Endothelial cell of hepatic sinusoid (primary cell): ENCODE data around the gene GBP1.
"Not testable (repeated sequence)": the region's sequence is repeated elsewhere in the genome, so short reads cannot be mapped to it uniquely, and the experiment has no call there.

ENCODE experiments used
- in situ Hi-C: cut with HindIII; loops from 2 replicates; pipeline ENCODE4 v1.10.0; 2017; ENCODE audit warnings: low sequenced_read_pairs

The GBP1 gene

DNA sequence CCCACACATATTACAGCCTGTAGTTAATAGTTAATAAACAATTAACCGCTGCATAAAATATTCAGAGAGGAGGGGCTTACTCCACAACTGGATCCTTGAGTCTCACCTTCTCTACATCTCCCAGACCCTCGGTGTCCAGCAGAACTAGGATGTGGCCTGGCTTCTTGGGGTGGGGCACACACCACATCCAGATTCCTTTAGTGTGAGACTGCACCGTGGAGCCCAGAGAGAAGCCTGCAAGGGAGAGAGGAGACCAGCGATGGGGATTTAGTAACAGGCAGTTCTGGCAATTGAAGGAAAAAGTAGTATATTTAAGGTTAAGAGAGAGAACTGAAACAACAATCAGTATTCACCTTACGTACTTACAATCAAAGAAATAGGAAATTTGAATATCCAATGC lies 4.9 kb downstream of the GBP1 start:
- in situ Hi-C loops: no loop called here

DNA sequence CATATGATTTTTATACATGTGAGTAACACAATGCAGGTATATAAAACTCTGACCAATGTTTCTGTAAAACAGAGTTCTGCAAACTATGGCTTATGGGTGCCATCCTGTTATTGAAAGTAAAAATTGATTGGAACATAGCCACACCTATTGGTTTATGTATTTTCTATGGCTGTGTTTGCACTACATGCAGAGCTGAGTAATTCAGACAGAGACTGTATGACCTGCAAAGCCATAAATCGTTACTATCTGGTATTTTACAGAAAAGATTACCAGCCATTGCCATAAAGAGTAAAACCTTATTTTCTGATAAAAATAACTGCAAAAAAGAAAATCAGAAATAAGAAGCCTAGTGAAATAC lies 13.1 kb downstream of the GBP1 start:
- in situ Hi-C loops: no loop called here

DNA sequence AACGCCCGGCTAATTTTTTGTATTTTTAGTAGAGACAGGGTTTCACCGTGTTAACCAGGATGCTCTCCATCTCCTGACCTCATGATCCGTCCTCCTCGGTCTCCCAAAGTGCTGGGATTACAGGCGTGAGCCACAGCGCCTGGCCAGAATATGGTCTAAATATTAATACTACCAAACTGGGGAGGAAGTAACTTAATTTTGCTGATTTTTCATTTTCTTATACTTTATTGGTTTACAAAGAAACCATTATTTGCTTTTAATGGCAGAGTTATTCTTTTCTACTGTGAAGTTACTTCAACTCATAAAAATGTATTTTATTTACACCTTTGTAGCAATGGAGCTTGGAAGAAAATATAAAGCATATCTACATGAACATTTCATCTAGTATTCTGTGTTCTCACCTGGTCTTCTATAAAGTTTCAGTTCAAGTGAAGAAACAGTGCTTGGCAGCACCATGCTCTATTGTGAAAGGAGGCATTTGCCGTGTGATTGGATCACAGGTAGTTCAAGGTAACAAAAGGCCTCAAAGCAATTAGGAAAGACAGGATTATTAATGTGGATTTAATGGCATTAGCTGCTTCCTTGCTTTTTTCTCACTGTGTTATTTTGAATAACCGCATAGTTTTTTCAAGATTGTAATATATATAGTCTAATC lies 13.6 kb downstream of the GBP1 start:
- in situ Hi-C loops: no loop called here

DNA sequence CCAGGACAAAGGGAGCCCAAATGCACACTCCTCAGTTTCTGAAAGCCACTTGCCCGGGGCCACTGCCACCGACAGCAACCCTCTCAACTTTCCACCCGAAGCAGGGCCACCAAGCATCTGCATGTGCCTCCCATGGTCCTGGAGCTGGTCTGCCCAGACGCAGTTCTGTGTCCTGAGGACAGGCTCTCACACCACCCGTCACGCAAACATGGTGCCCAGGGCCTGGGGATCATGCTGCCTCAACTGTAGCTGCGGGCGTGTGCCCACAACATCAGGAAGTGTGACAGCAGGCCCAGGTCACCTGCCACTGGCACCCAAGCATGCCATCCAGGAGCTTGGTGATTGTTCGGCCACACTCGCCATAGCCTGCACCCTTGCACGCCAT lies 14.4 kb downstream of the GBP1 start:
- in situ Hi-C loops: no loop called here

DNA sequence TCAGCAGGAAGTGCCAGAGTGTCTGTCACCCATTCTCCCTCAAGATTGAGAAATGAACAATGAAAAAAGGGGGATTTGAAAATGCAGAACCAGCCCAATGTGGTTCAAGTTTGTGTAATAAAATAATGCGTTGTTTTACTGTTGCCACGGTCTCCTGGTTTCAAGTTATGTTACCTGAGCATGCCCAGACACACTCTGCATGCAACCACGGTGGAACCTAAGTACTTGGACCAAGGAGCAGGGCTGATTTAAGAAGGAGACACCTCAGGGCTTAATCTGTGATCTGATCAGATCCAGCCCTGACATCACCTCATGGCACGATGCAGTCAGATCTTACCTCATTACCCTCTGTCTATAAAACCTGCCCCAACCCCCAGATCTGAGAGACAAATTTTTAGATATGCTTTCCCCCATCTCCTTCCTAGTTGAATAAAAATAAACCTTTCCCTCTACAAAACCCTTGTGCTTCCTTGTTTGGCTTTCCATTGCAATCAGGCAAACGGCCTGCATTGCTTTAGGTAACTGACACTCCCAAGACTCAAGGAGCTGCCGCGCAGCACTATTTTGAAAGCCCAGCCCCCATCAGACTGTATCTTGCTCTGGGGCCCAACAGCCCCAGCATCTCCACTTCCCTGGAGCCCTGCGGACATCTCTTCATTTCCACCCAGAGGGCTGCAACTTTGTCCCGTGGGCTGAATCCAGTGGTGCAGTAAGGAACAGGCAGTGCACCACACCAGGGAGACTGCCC lies 14.9 kb downstream of the GBP1 start:
- in situ Hi-C loops: not testable (repeated sequence)

DNA sequence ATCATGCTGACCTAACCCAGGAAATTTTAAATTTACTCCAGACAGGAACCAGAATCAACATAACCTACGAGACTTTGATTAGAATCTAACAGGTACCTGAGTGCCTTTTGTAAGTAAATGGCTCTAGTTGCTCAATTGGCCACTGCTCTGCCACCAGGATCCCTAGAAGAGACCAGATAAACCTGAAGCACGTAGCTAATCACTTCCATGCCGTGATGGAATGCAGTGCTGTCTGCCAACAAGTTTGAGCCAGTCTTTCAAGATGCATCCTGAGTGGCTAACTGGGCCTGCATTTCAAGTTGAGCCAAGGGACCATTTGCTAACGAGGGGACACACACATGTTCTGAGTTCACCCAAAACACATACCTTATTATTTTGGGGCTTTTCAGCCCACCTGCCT lies 15.8 kb downstream of the GBP1 start:
- in situ Hi-C loops: not testable (repeated sequence)

DNA sequence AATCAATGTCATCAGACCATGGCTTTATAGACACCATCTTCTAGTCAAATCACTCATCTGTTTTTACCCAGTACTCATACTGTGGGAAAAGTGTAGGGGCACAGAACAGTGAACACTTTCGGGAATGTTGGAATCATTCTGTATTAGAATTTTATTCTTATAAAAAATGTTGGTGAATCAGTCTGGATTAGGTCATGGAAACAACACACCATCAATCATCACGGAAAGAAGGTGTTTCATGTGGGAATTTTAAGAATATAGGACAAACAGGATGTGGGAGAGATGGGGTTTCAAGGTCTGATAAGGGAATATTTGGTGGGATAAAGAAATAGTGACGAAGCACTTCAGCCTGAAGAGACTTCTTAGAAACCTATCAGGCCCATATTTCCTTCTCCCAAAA lies 17.3 kb downstream of the GBP1 start:
- in situ Hi-C loops: no loop called here

DNA sequence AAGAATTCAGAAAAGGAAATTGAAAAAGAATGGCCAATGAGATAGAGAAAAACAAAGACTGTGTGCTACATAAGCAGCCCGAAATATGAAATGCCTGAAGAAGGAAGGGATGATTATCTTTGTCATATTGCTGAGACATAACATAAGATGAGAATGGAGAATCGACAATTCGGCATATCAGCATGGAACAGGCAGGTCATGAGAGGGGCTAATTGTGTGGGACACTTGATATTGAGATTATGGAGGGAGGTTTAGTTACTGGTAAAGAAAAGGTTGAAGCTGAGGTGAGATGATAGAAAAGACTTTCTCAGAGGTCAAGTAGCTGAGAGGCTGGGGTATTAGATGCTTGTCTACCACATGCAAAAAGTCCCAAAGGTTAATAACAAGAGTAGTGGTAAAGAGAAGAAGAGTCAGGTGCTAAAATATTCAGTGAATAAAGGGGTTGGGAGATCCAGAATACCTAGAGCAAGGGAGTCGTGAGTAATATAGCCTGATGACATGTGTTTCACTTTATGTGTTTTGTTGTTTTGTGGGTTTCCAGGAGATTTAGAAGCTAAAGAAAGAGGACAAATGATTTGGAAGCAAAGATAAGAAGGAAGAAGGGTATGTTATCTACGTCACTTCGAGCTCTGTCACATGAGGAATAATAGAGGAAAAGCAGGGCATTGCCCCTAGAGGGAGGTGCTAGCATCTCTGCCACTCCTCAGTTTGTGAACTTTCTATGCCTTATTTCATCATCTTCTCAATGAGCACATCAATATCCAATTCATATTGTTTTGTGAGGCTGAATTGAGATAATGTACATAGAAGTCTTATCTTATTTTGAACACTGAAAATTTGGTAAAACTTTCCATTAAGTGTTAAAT lies 18.5 kb downstream of the GBP1 start:
- in situ Hi-C loops: not testable (repeated sequence)

DNA sequence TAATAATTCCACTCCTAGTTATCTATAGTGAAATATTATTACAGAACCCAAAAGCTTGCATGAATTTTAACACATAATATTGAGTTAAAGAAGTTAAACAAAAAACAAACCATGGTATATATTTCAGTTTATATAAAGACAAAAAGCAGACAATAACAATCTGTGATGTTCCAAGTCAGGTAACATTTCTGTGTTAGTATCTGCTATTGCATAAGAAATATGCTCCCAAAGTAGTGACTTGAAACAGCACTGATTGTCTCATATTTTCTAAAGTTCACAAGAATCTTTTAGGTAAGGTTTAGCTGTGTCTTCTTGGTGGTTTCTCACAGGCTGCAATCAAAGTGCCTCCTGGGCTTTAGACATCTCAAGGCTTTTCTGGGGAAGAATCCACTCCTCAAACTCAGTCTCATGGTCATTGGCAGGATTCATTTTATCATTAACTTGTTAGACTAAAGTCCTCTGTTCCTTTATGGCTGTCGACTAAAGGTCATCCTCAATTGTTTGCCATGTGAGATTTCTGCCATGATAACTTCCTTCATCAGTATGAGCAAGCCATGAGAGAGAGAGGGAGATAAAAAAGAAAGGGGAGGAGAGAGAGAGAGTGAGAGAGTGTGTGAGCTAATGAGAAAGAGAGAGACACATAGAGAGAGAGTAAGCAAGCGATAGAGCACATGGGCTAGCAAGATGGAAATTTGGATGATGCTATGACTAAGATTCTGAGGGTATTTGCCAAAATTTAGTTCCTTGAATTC lies 19.9 kb downstream of the GBP1 start:
- in situ Hi-C loops: no loop called here

DNA sequence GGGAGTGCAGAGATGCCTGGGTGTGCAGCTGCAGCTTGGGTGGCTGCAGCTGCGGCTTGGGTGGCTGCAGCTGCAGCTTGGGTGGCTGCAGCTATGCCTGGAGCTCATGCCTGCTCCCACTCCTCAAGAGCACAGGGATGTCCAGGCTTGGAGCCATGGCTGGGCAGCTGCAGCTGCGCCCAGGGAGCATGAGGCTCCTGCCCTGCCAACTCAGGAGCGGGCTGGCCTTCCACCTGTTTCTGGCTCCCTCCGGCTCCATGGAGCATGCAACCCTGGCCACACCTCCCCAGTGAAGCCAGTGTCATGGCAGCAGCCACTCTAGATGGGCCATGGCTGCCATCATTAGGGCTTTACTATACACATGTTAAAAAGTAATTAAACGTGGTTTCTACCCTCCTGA lies 21.1 kb downstream of the GBP1 start:
- in situ Hi-C loops: no loop called here

DNA sequence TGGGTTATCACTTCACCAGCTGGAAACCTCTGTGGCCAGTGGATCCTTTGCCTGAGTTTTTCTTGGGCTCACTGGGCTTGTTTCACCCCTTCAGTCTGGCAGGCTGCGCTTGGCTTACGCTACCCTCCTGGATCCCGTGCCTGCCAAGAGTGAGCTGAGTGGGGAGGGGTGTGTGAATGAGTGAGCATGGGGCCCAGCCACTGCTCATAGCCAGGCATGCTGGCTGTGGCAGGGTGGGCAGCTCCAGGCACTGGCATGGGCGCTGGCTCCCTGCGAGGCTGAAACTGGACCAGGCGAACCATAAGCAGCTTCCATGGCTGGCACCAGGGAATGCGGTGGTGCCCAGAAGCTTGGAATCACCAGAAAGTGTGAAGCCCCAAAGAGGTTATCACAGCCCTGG lies 22.5 kb downstream of the GBP1 start:
- in situ Hi-C loops: no loop called here

DNA sequence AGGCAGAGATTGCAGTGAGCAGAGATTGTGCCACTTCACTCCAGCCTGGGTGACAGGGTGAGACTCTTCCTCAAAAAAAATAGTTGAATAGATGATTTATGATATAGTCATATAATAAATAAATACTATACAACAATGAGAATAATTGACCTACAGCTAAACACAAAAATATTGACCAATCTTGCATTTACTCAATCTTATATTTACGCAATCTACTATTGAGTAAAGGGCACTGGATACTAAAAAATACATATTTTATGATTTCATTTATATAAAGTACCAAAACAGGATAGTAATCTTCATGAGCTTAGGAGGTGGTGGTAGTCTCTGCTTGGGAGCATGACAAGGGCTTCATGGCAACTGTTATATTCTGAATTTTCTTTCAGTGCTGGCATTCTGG lies 23.3 kb downstream of the GBP1 start:
- in situ Hi-C loops: no loop called here

DNA sequence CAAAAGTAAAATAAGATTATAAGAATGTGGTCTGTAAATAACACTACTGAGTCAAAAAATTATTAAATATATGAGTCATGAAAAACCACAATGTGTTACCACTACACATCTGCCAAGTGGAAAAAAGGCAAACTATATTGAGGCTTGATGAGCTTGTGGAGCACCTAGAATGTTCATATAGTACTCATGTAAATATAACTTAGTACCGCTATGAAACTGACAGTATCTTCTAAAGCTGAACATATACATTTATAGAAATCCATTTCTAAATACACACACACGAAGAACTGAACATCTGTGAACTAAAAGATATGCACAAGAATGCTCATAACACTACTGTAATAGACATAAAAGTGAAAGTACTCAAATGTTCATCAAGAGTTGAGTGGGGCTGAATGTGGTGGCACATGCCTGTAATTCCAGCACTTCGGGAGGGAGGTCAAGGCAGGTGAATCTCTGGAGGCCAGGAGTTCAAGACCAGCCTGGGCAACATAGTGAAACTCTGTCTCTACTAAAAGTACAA lies 23.8 kb downstream of the GBP1 start:
- in situ Hi-C loops: no loop called here

DNA sequence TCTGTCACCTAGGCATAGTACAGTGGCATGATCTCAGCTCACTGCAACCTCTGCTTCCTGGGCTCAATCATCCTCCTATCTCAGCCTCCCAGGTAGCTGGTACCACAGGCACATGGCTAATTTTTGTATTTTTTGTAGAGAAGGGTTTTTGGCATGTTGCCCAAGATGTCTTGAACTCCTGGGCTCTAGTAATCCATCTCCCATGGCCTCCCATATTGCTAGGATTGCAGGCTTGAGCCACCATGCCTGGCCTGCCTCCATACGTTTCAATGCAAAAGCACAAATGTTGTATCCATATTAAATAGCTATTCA lies 24.7 kb downstream of the GBP1 start:
- in situ Hi-C loops: no loop called here

DNA sequence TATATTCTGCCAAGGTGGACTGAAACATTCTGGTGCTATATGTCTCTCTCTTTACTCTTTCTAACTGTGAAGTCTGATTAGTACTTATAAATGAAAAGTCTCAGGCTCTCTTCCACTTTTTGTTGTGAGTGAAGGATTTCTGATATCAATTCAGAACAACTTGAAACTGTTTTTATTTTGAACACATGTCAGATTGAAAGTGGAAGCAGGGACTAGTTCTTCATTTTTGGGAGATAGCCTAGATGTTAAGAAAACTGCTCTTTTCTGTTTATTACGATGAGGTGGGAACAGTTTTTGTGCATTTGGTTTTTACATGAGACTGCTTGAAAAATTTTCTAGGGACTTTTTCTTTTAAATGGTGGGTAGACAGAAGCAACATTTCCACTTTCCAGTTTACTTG lies 27.8 kb downstream of the GBP1 start:
- in situ Hi-C loops: no loop called here

DNA sequence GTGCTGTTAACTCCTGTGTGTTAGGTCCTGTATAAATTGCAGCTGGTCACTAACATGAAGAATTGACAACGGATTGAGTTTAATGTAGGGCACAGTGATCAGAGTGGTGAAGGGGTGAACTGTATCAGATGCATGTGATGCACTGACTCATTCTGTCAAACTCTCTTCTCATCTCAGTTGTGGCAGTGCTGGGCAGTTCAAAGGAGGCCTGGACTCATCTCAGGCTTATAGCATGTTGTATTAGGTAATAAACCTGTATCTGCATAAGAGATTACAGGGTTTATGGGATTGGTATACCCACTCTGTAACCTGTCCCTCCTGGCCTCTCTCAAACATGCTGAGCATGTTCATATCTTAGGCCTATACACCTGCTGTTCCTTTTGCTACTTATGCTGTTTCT lies 29.9 kb downstream of the GBP1 start:
- in situ Hi-C loops: no loop called here

DNA sequence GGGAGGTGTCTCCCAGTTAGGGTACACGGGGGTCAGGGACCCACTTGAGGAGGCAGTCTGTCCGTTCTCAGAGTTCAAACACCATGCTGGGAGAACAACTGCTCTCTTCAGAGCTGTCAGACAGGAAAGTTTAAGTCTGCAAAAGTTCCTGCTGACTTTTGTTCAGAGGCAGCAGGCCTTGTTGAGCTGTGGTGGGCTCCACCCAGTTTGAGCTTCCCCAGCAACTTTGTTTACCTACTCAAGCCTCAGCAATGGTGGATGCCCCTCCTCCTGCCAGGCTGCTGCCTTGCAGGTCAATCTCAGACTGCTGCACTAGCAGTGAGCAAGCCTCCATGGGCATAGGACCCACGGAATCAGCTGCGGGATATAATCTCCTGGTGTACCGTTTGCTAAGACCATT lies 31.0 kb downstream of the GBP1 start:
- in situ Hi-C loops: not testable (repeated sequence)

DNA sequence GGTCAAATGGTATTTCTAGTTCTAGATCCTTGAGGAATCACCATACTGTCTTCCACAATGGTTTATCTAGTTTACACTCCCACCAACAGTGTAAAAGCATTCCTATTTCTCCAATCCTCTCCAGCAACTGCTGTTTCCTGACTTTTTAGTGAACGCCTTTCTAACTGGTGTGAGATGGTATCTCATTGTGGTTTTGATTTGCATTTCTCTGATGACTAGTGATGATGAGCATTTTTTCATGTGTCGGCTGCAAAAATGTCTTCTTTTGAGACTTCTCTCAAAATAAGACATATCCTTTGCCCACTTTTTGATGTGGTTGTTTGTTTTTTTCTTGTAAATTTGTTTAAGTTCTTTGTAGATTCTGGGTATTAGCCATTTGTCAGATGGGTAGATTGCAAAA lies 36.0 kb downstream of the GBP1 start:
- in situ Hi-C loops: not testable (repeated sequence)

DNA sequence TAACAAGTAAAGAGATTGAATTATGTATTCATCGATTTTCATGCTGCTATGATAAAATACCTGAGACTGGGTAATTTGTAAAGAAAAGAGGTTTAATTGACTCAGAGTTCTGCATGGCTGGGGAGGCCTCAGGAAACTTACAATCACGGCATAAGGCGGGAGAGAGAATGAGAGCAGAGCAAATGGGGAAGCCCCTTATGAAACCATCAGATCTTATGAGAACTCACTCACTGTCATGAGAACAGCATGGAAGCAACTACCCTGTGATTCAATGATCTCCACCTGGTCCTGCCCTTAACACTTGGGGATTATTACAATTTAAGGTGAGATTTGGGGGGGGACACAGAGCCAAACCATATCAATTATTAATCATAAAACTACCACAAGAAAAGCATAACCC lies 39.1 kb downstream of the GBP1 start:
- in situ Hi-C loops: no loop called here

DNA sequence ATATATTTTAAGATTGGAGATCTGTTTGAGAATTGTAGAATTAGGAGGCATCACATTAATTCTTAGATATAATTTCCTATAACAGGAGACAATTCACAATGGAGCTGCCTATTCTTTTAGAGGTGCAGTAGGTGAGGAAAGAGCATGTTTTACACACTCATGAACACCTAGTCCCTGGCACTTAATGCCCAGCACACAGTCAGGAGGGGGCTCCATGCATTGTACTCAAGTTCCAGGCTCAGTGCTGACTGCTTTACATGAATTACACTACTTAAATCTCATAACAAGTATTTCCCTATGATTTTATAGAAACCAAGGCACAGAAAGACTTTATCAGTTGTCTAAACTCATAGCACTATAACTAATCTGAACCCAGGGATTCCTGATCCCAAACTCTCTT lies 42.0 kb downstream of the GBP1 start:
- in situ Hi-C loops: loop anchor here (5.0 kb wide), 1 partner anchor 34 kb away; no protein-coding TSS in a partner anchor
